COR-L47 (cell line): ENCODE data around the gene OR52A5.

ENCODE experiments used
- DNase-seq: peaks from one replicate; lab custom pipeline; 2025; lab: John Stamatoyannopoulos, UW

OR52A5 gene

DNA sequence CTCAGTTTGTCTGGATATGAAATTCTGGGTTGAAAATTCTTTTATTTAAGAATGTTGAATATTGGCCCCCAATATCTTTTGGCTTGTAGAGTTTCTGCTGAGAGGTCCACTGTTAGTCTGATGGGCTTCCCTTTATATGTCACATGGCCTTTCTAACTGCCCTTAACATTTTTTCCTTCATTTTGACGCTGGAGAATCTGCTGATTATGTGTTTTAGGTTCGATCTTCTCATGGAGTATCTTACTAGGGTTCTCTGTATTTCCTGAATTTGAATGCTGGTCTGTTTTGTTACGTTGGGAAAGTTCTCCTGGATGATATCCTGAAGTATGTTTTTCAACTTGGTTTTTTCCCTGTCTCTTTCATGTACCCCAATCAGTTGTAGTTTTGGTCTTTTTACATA lies 22.8 kb downstream of the OR52A5 start:
- no peak for DNase-seq

DNA sequence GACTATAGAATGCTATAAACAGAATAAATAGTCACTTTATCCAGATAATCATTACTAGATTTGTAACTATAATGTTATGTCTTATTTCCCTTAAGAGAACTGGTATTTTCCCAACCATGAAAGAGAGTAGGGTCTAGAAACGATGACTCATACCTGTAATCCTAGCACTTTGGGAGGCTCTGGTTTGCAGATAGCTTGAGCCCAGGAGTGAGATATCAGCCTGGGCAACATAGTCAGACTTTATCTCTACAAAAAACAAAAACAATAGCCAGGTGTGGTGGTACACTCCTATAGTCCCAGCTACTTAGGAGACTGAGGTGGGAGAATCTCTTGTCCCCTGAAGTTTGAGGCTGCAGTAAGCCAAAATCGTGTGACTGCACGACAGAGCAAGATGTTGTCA lies 30.9 kb downstream of the OR52A5 start:
- no peak for DNase-seq

DNA sequence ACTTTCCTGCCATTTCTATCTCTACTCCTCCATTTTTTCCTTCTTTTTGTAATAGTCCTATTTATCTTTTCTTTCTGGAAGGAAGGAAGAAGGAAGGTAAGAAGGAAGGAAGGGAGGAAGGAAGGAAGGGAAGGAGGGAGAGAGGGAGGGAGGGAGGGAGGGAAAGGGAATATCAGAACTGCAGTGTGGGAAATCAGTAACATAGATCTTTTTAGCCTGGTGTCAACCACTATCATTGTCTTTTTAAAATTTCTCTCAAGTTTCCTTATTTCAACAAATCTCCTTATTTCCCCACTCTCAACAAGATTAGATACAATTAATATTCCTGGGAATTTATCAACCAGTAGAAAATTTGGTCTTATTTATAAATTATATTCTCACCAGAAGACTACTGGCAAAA lies 35.1 kb downstream of the OR52A5 start:
- DNase-seq, result no peak

DNA sequence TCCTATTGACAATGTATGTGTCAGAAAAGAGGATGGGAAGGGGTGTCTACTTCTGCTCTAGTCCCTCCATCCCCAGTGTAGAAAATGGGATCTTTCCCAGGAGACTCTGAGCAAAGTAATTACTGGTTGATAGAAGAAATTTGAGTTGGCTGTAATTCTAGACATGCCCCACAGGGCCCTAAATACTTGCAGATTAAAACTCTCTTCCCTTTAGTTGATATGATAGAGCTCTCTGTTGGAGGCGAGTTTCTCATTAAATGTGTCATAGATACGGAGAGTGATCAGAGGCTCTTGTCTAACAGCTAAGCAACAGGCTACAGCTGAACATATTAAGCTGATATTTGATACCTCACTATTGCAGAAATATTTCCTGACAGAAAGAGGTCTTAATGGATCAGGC lies 35.9 kb downstream of the OR52A5 start:
- DNase-seq, result no peak

DNA sequence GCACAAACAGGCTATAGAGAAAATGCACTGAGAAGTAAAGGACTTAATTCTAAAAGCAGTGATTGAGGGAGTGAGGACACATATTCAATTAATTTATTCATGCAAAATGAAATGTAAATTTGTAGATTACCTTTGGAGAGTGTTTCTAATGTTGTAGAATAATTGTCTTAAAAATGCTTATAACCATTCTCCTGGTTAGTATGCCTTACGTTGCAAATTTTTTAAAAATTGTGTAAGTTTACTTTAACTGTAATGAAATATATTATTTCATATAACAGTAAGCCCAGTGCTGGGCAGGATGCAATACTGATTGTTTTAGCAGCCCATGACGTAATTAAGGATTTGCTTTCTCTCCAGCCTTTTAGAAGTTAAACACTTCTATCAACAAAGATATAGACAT lies 42.1 kb downstream of the OR52A5 start:
- DNase-seq, result no peak

DNA sequence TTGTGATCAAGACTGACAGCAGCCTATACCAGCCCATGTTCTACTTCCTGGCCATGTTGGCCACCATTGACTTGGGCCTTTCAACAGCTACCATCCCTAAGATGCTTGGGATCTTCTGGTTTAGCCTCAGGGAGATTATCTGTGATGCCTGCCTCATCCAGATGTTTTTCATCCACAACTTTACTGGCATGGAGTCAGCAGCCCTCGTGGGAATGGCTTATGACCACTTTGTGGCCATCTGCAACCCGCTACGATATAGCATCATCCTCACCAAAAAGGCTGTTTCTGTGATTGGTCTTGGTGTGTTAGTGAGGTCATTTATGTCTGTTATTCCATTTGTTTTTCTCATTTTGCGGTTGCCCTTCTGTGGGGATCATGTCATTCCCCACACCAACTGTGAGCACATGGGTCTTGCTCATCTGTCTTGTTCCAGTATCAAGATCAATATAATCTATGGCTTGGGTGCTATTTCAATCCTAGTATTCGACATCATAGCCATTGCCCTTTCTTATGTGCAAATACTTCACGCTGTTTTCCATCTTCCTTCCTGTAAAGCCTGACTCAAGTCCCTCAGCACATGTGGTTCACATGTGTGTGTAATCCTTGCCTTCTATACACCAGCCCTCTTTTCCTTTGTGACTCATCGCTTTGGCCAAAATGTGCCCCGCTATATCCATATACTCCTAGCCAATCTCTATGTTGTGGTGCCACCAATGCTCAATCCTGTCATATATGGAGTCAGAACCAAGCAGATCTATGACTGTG lies 45.2 kb downstream of the OR52A5 start:
- no peak for DNase-seq

DNA sequence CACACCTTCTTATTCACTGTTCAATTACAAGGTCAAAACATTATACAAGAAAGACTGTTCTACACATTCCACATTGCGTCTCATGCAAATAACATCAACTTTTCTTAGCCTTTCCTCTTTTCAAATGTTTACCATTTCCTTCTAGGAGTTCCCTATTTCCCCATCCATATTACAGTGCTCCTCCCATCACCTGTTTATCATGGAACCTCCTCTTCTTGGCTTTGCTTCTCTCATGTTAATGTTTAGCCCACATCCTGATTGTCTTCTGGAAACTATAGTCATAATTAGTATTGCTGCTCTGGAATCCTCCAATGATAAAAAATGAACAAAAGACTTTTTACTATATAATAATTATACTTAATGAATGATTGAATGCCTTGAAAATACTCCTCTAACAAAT lies 47.5 kb downstream of the OR52A5 start:
- no peak for DNase-seq

DNA sequence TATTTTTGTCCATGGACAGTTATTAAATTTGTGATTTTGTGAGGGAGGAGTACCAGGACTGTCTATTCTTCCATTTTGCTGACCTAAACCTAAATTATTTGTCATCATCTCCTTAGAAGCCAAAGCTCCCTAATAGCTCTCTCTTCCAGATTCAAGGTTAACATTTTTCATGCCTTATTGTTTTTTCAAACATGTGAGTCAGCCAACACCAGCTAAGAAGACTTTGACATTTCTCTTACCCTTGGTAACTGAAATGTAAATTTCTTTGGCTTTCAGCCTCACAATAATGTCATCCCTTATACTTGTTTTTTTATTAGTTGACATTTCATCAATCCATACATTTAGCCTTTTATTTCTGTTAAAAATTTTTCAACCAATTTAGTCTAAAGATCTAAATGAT lies 49.6 kb downstream of the OR52A5 start:
- no peak for DNase-seq

DNA sequence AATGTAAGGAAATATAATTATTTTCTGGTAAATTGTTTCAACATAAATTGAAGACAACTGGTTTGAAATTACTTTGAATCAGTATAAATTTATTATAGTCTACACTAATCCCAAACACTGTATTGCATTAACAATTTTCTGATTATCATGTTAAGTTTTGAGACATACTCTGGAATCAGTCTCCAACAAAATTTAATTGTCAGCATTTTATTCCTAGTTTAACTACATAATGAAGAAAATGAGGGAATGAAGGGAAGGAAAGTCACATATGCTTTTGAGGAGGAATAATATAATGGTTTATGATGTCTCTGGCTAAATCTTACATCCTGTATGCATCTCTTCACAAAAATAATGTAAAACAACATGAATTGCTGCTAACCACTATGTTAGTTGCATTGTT lies 54.6 kb downstream of the OR52A5 start:
- DNase-seq, result no peak

DNA sequence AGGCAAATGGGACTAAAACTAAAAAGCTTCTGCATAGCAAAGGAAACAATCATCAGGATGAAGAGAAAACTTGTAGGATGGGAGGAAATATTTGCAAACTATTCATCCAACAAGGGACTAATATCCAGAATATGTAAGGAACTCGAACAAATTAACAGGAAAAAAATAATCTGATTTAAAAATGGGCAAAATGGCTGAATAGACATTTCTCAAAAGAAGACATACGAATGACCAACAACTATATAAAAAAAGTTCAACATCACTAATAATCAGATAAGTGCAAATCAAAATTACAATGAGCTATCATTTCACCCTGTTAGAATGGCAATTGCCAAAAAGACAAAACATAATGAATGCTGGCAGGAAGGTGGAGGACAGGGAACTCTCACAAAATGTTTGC lies 56.8 kb downstream of the OR52A5 start:
- DNase-seq, result no peak
